ENCODE measurements around the gene PPP1R9A. TPM values are rescaled to one million over a fixed set of nuclear protein-coding genes. Genes with fewer than 3 reads are reported as not detected.

Gene PPP1R9A
- polyA plus RNA-seq, 1 donor from 2014 or later: 52.8 TPM

GRCh38 chr7:95295397-95295796 is 388.0 kb downstream of the PPP1R9A start:
- H2AFZ ChIP-seq (ENCODE audit: low read depth, low read length): no peak overlapping the region
- no peaks in the 10 kb centered on the region for H3K9me3 ChIP-seq (ENCODE audit: low read length)
- peak overlapping the region; percentile 97 for H3K27ac ChIP-seq (ENCODE audit: low read length)
- peaks cover 4% of the 10 kb centered on the region for H3K36me3 ChIP-seq (ENCODE audit: insufficient read depth, low read length)
- H3F3A ChIP-seq (ENCODE audit: insufficient read depth, low read length, poor library complexity, severe bottlenecking): peaks cover 17% of the 10 kb centered on the region
- no peaks in the 10 kb centered on the region for H4K20me1 ChIP-seq (ENCODE audit: insufficient read depth)
- H3K79me2 ChIP-seq (replicated peaks; ENCODE audit: insufficient read depth, low read length): no peaks in the 10 kb centered on the region
- H3K4me3 ChIP-seq (ENCODE audit: low read length): no peak overlapping the region
- TF ChIP-seq TAF1 (IDR thresholded peaks at IDR 0.05; ENCODE audit: low read depth) (no peak), EZH2 (IDR thresholded peaks at IDR 0.05; ENCODE audit: borderline replicate concordance, insufficient read depth, low read length, poor library complexity, severe bottlenecking) (no peak), SMC3 (conservative IDR thresholded peaks at IDR 0.05; ENCODE audit: poor library complexity) (no peak), RAD21 (conservative IDR thresholded peaks at IDR 0.05) (no peak), POLR2AphosphoS5 (IDR thresholded peaks at IDR 0.05) (no peak), CTCF (IDR thresholded peaks at IDR 0.05; ENCODE audit: poor library complexity, severe bottlenecking) (no peak), REST (IDR thresholded peaks at IDR 0.05; ENCODE audit: borderline replicate concordance) (no peak), MXI1 (conservative IDR thresholded peaks at IDR 0.05; ENCODE audit: poor library complexity, severe bottlenecking) (no peak), EP300 (conservative IDR thresholded peaks at IDR 0.05; ENCODE audit: poor library complexity, severe bottlenecking) (no peak)
- no peak overlapping the region for H3K4me2 ChIP-seq (ENCODE audit: low read length)
- H3K27me3 ChIP-seq (ENCODE audit: insufficient read depth, low read depth, low read length): no peaks in the 10 kb centered on the region
- peak overlapping the region; percentile 48 for H3K9ac ChIP-seq (ENCODE audit: low read length)
- H3K9me2 ChIP-seq (ENCODE audit: insufficient read depth, low read length): no peaks in the 10 kb centered on the region

- Histone ChIP-seq H3K36me3 (ENCODE audit: insufficient read depth, low read length) (no peaks in the 10 kb centered on the region), H3K27ac (ENCODE audit: low read length) (peak overlapping the region; percentile 97), H3K4me3 (ENCODE audit: low read length) (peak overlapping the region; percentile 36), H3K9me3 (ENCODE audit: low read length) (no peaks in the 10 kb centered on the region), H3K4me2 (ENCODE audit: low read length) (peak overlapping the region; percentile 52), H3F3A (ENCODE audit: insufficient read depth, low read length, poor library complexity, severe bottlenecking) (peaks cover 17% of the 10 kb centered on the region), H3K9me2 (ENCODE audit: insufficient read depth, low read length) (no peaks in the 10 kb centered on the region), H3K79me2 (replicated peaks; ENCODE audit: insufficient read depth, low read length) (no peaks in the 10 kb centered on the region), H3K27me3 (ENCODE audit: insufficient read depth, low read depth, low read length) (no peaks in the 10 kb centered on the region), H2AFZ (ENCODE audit: low read depth, low read length) (no peak overlapping the region), H4K20me1 (ENCODE audit: insufficient read depth) (no peaks in the 10 kb centered on the region), H3K9ac (ENCODE audit: low read length) (peak overlapping the region; percentile 65)
- TF ChIP-seq REST (IDR thresholded peaks at IDR 0.05; ENCODE audit: borderline replicate concordance) (peak; percentile 70), SMC3 (conservative IDR thresholded peaks at IDR 0.05; ENCODE audit: poor library complexity) (no peak), EP300 (conservative IDR thresholded peaks at IDR 0.05; ENCODE audit: poor library complexity, severe bottlenecking) (peak; percentile 97), RAD21 (conservative IDR thresholded peaks at IDR 0.05) (peak; percentile 36), EZH2 (IDR thresholded peaks at IDR 0.05; ENCODE audit: borderline replicate concordance, insufficient read depth, low read length, poor library complexity, severe bottlenecking) (no peak), TAF1 (IDR thresholded peaks at IDR 0.05; ENCODE audit: low read depth) (no peak), MXI1 (conservative IDR thresholded peaks at IDR 0.05; ENCODE audit: poor library complexity, severe bottlenecking) (no peak), CTCF (IDR thresholded peaks at IDR 0.05; ENCODE audit: poor library complexity, severe bottlenecking) (no peak), POLR2AphosphoS5 (IDR thresholded peaks at IDR 0.05) (peak; percentile 62)
Observed at GRCh38 chr7:95296456-95296855, 389.1 kb downstream of the PPP1R9A start.

Data from neural cell (in vitro differentiated cells).